ENCODE results near the gene SMARCD3.

Gene SMARCD3

GRCh38 chr7:151243408-151244195, 4.9 kb downstream of the SMARCD3 start:
- DNase-seq (ENCODE audit: low read depth): no peak
- TF ChIP-seq, protein P1, sequence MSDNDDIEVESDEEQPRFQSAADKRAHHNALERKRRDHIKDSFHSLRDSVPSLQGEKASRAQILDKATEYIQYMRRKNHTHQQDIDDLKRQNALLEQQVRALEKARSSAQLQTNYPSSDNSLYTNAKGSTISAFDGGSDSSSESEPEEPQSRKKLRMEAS (IDR thresholded peaks at IDR 0.05; ENCODE audit: low read depth, low read length): no peak
- TF ChIP-seq POLR2A (IDR thresholded peaks at IDR 0.05; ENCODE audit: extremely low read depth, insufficient read length) (no peak), MYC (IDR thresholded peaks at IDR 0.05; ENCODE audit: low read depth, low read length) (no peak)
- TF ChIP-seq, protein P2, sequence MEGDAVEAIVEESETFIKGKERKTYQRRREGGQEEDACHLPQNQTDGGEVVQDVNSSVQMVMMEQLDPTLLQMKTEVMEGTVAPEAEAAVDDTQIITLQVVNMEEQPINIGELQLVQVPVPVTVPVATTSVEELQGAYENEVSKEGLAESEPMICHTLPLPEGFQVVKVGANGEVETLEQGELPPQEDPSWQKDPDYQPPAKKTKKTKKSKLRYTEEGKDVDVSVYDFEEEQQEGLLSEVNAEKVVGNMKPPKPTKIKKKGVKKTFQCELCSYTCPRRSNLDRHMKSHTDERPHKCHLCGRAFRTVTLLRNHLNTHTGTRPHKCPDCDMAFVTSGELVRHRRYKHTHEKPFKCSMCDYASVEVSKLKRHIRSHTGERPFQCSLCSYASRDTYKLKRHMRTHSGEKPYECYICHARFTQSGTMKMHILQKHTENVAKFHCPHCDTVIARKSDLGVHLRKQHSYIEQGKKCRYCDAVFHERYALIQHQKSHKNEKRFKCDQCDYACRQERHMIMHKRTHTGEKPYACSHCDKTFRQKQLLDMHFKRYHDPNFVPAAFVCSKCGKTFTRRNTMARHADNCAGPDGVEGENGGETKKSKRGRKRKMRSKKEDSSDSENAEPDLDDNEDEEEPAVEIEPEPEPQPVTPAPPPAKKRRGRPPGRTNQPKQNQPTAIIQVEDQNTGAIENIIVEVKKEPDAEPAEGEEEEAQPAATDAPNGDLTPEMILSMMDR (IDR thresholded peaks at IDR 0.05; ENCODE audit: low read depth, low read length): no peak
- no peak overlapping the region for H3K4me3 ChIP-seq (ENCODE audit: low read depth, low read length)

- no peak overlapping the region for H3K4me3 ChIP-seq (ENCODE audit: low read depth, low read length)
- no peak for DNase-seq (ENCODE audit: low read depth)
- TF ChIP-seq, protein P1 (IDR thresholded peaks at IDR 0.05; ENCODE audit: low read depth, low read length): no peak
- TF ChIP-seq, protein P2 (IDR thresholded peaks at IDR 0.05; ENCODE audit: low read depth, low read length): no peak
- no peak for TF ChIP-seq MYC (IDR thresholded peaks at IDR 0.05; ENCODE audit: low read depth, low read length)
- TF ChIP-seq POLR2A (IDR thresholded peaks at IDR 0.05; ENCODE audit: extremely low read depth, insufficient read length): no peak
Observed at GRCh38 chr7:151243045-151243349, 5.5 kb downstream of the SMARCD3 start.

- DNase-seq (ENCODE audit: low read depth): no peak
- TF ChIP-seq MYC (IDR thresholded peaks at IDR 0.05; ENCODE audit: low read depth, low read length) (no peak), POLR2A (IDR thresholded peaks at IDR 0.05; ENCODE audit: extremely low read depth, insufficient read length) (no peak)
- TF ChIP-seq, protein P2 (IDR thresholded peaks at IDR 0.05; ENCODE audit: low read depth, low read length): no peak
- TF ChIP-seq, protein P1 (IDR thresholded peaks at IDR 0.05; ENCODE audit: low read depth, low read length): no peak
- no peak overlapping the region for H3K4me3 ChIP-seq (ENCODE audit: low read depth, low read length)
Observed at GRCh38 chr7:151242159-151243044, 6.1 kb downstream of the SMARCD3 start.

DNA sequence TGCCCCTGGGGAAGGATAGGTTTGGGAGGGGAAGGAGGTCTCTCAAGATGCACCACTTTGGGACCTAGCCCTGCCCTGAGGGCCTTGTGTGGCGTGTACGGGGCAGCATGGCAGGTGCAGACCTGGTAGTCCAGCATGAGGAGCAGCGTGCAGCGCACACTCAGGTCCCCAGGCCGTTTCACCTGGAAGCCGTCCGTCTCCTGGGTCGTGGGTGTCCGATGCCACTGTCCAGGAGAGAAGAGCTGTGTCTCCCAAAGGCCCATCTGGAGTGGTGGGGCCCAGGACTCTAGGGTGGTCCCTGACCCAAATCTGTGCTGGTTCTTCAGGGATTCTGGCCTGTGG, 6.8 kb downstream of the SMARCD3 start:
- no peak for DNase-seq (ENCODE audit: low read depth)
- TF ChIP-seq, protein P2 (IDR thresholded peaks at IDR 0.05; ENCODE audit: low read depth, low read length): no peak
- TF ChIP-seq POLR2A (IDR thresholded peaks at IDR 0.05; ENCODE audit: extremely low read depth, insufficient read length): no peak
- no peak for TF ChIP-seq MYC (IDR thresholded peaks at IDR 0.05; ENCODE audit: low read depth, low read length)
- TF ChIP-seq, protein P1 (IDR thresholded peaks at IDR 0.05; ENCODE audit: low read depth, low read length): no peak
- no peak overlapping the region for H3K4me3 ChIP-seq (ENCODE audit: low read depth, low read length)

DNA sequence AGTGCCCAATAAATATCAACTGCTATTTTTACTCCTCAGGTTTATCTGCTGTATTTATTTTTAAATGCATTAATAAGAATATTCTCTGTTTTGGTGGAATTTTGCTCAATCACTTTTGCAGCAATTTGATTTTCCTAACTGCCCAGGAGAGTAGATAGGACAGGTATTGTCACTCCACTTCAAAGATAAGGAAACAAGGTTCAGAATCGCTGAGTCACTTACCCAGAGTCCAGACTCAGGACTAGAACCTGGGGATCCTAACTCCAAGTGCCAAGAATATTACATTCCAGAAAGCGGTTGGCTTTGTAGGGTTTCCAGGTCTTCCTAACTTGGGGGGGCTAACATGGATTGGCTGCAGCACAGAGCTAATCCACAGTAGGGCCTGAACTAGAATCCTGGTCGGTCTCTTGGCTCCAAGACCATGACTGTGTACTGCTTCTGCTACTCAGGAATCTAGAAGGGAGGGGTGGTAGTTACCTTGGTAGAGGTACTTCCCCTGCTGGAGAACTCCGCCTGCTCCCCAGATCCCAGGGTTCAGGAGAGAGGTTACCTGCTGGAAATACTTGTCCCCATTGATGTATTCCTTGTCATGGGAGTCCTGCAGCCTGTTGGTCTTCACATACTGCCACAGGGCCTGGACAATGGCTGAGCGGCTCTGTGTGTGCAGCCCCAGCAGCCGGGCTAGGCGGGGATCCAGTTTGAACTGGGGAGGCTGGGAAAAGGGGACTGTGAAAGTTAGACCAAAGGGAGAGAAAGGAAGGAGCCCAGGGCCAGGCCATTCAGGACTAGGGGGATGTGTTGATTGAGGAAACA, 7.3 kb downstream of the SMARCD3 start:
- no peak for DNase-seq (ENCODE audit: low read depth)
- TF ChIP-seq POLR2A (IDR thresholded peaks at IDR 0.05; ENCODE audit: extremely low read depth, insufficient read length) (no peak), MYC (IDR thresholded peaks at IDR 0.05; ENCODE audit: low read depth, low read length) (no peak)
- TF ChIP-seq, protein P1 (IDR thresholded peaks at IDR 0.05; ENCODE audit: low read depth, low read length): no peak
- TF ChIP-seq, protein P2 (IDR thresholded peaks at IDR 0.05; ENCODE audit: low read depth, low read length): no peak
- no peak overlapping the region for H3K4me3 ChIP-seq (ENCODE audit: low read depth, low read length)

Measured in NB4 (cell line).